HTERT RPE-1 (cell line): Measurements from ENCODE around the gene PLPPR3.

Experiments used
- in situ Hi-C: fragments of 300-500 bp; cut with MboI; formaldehyde crosslinking; loops from 4 replicates; pipeline ENCODE4 v1.14.3; 2020; ENCODE audit warnings: low sequenced_read_pairs

Gene PLPPR3

GRCh38 chr19:810077-810855 is 11.5 kb downstream of the PLPPR3 start:
- in situ Hi-C loops: no loop called here

DNA sequence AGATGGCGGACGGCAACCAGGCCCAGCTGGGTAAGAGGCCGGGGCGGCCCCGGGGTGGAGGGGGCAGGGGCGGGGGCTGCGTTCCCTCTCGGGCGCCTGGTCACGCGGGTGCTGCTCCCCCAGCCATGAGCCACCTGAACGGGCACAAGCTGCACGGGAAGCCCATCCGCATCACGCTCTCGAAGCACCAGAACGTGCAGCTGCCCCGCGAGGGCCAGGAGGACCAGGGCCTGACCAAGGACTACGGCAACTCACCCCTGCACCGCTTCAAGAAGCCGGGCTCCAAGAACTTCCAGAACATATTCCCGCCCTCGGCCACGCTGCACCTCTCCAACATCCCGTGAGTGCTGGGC is 13.4 kb downstream of the PLPPR3 start:
- in situ Hi-C loops: no loop called here

- in situ Hi-C loops: no loop called here
Observed at GRCh38 chr19:807627-808422, 13.9 kb downstream of the PLPPR3 start.

- in situ Hi-C loops: no loop called here
Observed at GRCh38 chr19:806815-807421, 14.8 kb downstream of the PLPPR3 start.

DNA sequence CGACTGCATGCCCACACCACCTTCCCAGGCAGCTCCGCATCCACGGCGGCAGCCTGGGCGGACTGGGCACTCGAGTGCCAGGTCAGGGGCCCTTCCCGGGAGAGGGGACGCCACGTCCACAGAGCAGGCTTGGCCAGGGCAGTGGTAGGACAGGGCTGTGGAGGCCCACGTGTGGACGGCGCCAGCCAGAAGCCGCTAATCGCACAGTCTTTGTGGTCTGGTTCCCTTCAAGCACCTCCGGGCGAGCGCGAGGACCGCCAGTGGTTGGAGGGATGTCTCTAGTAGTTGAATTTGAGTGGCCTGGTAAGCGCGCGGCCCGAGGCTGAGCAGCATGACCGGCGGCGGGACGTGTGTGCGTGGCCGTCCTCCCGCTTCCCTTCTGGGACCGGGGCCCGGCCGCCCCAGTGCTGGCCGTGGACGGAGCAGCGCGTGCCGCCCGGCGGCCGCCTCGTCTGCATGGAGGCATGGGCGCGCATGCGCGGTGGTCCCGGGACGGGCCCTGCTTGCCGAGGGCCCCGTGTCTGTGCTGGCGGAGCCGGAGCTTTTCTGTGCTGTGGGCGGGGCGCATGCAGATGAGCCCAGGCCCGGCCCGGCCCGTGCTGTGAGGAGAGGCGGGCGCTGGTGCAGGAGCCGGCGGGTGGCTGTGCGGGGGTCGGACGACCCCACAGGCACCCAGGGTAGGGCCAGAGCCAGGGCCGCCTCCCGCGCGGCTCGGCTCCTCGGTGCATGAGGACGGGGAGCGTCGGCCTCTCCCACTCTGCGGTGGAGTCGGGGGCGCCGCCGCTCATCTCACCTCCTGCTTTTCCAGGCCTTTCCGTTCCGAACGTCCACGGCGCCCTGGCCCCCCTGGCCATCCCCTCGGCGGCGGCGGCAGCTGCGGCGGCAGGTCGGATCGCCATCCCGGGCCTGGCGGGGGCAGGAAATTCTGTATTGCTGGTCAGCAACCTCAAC is 15.9 kb downstream of the PLPPR3 start:
- in situ Hi-C loops: no loop called here

DNA sequence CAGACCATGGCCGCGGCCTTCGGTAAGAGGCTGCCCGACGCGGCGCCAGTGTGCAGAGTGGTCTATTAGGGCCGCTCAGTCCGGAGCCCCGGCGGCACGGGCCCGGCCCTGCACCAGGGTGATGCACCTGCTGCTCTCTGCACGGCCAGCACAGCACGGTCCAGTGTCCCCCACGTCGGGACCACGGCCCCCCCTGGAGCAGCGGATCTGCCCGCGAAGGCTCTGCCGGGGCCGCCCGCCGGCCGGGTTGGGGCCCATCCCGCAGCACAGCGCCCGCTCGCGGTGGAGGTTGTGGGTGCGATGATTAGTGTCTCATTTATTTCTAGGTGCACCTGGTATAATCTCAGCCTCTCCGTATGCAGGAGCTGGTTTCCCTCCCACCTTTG is 16.6 kb downstream of the PLPPR3 start:
- in situ Hi-C loops: no loop called here

DNA sequence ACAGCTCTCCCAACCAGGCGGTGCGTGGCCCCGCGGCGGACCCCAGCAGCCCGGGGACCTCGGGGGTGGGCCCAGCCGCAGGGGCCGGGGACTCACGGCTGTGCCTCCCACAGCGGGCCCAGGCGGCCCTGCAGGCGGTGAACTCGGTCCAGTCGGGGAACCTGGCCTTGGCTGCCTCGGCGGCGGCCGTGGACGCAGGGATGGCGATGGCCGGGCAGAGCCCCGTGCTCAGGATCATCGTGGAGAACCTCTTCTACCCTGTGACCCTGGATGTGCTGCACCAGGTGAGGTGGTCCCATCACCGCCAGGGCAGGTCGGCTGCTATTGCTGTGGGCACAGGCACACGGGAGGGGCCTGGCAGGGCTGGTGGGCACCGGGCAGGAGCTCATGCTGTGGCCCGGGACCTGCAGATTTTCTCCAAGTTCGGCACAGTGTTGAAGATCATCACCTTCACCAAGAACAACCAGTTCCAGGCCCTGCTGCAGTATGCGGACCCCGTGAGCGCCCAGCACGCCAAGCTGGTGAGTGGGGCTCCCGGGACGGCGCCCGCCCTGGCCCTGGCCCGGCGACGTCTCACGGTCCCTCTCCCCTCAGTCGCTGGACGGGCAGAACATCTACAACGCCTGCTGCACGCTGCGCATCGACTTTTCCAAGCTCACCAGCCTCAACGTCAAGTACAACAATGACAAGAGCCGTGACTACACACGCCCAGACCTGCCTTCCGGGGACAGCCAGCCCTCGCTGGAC is 17.2 kb downstream of the PLPPR3 start:
- in situ Hi-C loops: no loop called here

- in situ Hi-C loops: no loop called here
Observed at GRCh38 chr19:803686-804418, 17.9 kb downstream of the PLPPR3 start.

- in situ Hi-C loops: no loop called here
Observed at GRCh38 chr19:803099-803561, 18.6 kb downstream of the PLPPR3 start.

DNA sequence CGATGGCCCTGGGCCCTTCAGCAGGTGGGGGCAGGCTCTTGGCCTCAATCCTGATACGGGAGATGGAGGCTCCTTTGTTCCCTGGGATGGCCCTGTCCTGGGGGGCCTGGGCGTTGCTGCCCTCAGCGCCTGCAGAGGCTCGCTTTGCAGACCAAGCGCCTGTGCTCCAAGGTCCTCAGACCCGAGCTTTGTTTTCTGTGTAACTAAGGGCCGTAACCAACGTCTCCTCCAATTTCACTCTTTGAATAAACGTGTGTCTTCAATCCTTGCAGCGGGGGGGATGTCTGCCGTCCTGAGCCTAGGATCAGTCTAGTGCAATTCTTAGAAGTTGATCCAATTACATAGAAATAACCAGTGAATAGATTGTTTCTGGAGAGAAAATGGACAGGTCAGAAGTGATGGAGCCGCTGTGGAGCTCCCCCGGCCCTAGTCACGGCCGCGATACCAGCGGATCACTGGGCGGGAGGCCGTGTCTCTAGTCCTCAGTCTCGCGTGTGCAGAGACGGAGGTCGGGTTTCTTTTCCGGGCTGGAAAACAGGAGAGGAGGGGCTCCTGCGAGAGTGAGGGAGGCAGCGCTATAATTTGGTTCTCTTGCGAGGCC is 19.2 kb downstream of the PLPPR3 start:
- in situ Hi-C loops: no loop called here

GRCh38 chr19:801861-802497 is 19.8 kb downstream of the PLPPR3 start:
- in situ Hi-C loops: no loop called here

- in situ Hi-C loops: no loop called here
Observed at GRCh38 chr19:801030-801860, 20.5 kb downstream of the PLPPR3 start.

DNA sequence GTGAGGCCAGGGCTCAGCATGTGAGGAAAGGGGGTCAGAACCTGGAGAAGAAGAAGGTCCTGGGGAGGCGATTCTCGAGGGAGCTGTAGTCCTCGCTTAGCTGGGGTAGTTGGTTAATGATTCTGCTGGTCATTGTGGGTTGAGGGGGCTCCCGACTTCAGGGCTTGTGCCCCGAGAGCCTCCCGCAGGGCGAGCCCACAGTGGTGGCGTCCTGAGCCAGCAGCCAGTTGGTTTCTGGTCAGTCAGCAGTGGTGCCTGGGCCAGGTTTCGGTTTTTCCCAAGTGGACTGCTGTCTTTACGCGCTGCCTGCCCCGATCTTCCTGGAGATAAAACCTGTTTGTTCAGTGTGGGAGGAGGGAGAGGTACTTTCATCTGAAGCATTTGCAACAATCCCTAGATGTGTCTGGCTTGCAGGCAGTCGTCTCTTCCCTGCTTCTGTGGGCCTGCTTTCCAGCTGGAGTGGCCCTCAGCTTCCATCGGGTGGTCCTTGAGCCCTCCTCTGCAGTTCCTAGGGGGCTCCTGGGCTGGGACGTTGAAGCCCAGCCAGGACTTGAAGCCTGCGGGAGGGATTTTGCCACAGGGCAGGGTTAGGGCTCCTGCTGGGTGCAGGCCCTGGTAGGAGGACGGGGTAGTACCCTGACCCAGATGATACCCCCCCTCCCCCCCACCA is 21.3 kb downstream of the PLPPR3 start:
- in situ Hi-C loops: no loop called here

DNA sequence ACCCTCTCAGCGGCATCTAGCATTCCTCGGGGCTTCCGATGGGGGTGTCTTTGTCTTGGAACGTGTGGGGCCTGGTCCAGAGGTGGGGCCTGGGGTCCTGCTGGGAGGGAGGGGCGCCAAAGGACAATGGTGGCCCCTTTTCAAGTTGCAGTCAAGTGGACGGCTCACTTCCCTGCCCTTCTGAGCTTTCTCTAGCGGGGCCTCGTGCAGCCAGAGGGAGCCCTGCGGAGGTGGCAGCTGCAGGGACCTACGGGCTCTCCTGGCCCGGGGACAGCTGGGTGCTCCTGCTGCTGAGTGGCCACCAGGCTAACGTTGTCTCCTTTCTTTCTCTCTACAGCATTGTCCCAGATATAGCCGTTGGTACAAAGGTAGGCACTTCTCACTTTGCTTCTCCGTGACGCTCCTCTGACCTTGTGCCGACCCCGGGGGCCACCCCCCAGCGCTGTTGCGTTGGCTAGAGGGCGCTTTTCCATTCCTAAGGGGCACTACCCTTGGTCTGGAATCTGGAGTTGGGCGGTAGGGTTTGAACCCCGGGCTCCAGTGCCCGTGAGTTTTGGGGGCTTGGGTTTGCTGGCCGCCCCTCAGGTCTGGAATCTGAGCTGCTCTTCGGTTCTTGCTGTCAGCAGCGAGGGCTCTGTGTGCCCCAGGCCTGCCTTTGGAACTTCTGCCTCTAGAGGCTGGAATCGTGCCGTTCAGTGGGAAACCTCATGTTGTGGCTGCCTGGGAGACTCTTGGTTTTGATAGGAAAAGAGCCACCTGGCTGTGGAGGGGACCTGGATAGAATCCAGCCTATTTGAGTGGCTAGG is 22.5 kb downstream of the PLPPR3 start:
- in situ Hi-C loops: no loop called here

DNA sequence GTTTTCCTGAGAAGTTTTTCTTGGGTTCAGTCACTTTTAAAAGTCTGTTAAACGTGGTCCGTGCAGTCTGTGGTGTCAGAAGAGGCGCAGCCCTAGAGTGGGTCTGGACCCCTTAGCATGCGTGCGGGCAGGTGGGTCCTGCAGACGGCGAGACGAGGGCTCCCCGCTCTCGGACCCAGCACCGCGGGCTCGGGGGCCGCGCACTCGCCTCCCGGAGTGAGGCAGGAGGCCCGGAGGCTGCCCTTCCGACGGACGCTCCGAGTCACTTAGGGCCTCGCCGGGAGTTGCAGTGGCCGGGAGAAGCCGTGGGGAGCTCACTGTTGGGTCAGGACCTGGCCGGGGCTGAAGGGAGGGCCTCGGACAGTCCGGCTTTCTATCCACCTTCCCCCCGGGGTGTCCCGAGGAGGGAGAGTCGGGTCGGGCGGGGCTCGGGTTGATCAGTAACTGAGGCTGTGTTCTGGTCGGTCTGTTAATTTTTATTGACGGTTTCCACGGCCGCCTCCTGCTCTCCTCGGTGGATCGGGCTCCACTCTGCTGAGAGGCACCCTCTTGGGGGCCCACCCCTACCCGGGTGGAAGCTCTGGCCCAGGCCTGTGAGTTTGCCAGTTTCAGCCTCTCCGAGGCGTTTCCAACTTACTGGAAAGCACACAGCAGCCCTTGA is 23.2 kb downstream of the PLPPR3 start:
- in situ Hi-C loops: no loop called here
